ENCODE measurements around the gene SUCLG2.

GRCh38 chr3:67431887-67432286 is 222.5 kb downstream of the SUCLG2 start:
- TF ChIP-seq CTCF (IDR thresholded peaks at IDR 0.05; ENCODE audit: low read length) (no peak), EZH2 (IDR thresholded peaks at IDR 0.05; ENCODE audit: borderline replicate concordance, low read length) (no peak)

Measured in OCI-LY1 (cell line).